CD4-positive, alpha-beta T cell treated with Interleukin-17A for 1 hour (primary cell): Measurements from ENCODE around the gene TMTC3.
A peak's percentile ranks its signal among the peaks of the same experiment; 100 is the strongest.
"Not testable (repeated sequence)": the region's sequence is repeated elsewhere in the genome, so short reads cannot be mapped to it uniquely, and the experiment has no call there.

ENCODE experiments used
- DNase-seq: peaks from one replicate; pipeline ENCODE4 v3.0.0-alpha.2; 2020

TMTC3 gene

DNA sequence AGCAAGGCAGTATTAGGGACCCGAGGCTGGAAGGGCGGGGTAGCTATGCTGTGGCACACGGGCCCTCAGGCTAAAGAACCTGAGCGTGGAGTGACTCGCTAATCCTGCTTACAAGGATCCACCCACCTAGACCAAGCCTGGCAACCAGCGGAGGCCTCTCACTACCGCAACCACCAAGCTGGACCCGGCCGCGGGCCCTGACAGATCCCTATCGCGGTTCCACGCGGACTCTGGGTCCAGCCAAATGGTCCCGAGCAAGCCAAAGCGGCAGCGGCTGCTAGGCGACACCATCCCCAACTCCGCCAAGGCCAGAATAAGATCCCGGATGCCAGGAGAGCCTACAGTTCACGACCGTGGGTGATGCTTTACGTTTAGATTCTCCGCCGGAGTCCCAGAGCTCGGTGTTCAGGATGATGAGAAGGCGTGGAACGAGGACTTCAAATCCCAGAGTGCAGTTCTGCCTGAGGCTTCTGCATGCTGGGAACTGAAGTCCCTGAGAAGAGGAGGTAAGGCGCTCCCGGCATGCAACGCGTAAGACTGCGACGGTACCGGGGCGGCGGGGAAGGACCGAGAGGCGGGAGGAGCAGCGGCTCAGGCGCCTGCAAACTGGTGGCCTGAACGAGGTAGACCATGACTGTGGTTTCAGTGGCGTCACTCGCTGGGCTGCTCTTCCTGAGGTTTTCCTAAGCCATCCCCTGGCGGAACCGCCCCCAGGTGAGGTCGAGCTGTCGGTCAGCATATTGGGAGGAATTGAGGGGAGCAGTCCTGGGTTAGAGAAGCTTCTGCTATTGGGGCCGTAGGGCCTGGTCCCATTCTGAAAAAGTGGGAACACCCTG, at the start of gene TMTC3, which contains the start of gene CEP290:
Gene TMTC3, plus strand, starts transcription at position 534 of the 836 bp plus-strand sequence. CDS start 6,009 bp downstream, outside the sequence.
Gene CEP290, minus strand, starts transcription at position 315 of the 836 bp plus-strand sequence. CDS start 781 bp downstream, outside the sequence.
- DNase-seq, result peak; percentile 98

GRCh38 chr12:88092771-88093170, 49.3 kb upstream of the TMTC3 start:
- no peak for DNase-seq

GRCh38 chr12:88093573-88093972, 48.5 kb upstream of the TMTC3 start:
- DNase-seq, result no peak

GRCh38 chr12:88108021-88108420, 34.1 kb upstream of the TMTC3 start:
- no peak for DNase-seq

DNA sequence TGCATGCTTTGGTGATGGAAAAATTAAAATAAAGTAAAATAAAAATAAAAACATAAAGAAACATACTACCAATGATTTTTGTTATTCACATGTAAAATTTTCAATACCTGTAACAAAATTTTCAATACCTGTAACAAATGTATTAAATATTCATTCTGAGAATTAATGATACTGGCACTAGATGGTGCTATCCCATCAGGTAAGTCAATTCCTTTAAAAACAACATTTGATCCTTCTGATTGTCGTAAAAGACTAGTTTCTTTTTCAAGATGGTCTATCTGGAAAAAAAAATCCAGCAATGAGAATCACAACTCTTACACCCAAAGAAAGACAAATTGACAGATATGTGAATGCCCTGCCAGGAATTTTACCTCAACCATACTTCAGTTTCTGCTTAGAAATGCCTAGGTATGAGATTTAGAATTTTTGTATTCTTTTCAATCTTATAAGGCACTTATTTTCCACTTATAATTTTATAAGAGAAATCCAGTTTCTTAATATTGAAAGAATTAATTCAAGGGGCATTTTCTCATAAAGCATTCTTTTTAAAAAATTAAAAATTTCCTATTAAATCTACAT, 30.9 kb upstream of the TMTC3 start:
- peak; percentile 42 for DNase-seq

- DNase-seq, result no peak
Observed at GRCh38 chr12:88113871-88114270, 28.2 kb upstream of the TMTC3 start.

DNA sequence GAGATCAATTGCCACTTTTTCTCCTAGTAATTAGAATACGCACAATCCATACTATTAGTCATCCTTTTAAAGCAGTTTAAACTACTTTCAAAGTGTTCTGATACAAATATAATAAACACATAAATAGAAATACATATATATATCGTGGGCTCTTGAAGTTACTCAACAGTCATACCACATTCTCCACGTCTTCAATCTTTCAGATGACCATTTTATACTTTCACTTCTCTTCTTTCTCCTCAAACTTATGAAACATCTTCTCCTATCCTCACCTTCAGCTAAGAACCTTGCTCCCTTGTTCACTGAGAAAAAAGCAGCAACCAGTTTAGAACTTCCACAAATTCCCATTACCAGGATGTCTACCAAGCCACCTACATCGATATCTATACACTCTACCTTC, 19.4 kb upstream of the TMTC3 start:
- no peak for DNase-seq

DNA sequence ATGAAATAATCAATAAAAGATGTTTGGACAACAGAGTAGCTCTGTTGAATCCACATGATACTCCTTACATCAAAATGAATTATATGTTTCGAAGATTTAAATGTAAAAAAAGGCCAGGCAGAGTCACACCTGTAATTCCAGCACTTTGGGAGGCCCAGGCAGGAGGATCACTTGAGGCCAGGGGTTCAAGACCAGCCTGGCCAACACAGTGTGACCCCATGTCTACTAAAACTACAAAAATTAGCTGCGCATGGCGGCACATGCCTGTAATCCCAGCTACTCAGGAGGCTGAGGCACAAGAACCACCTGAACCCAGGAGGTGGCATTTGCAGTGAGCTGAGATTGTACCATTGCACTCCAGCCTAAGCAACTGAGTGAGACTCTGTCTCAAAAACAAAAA, 15.0 kb upstream of the TMTC3 start:
- DNase-seq, result no peak

DNA sequence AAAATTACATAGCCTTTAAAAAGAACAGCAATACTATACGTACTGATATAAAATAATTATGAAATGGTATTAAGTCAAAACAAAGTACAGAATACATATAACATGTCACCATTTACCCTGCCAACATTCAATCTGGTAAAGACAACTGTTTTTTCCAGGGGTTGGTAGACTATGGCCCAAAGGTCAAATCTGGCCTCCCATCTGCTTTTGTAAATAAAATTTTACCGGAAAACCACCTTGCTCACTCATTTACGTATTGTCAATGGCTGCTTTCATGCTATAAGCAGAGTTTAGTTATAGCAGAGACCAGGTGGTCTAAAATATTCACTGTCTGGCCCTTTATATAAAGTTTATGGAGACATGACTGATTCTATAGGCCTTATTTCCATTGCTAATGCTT, 14.3 kb upstream of the TMTC3 start:
- no peak for DNase-seq

- no peak for DNase-seq
Observed at GRCh38 chr12:88132392-88132791, 9.7 kb upstream of the TMTC3 start.

GRCh38 chr12:88133181-88133580, 8.9 kb upstream of the TMTC3 start:
- not testable (repeated sequence) for DNase-seq

DNA sequence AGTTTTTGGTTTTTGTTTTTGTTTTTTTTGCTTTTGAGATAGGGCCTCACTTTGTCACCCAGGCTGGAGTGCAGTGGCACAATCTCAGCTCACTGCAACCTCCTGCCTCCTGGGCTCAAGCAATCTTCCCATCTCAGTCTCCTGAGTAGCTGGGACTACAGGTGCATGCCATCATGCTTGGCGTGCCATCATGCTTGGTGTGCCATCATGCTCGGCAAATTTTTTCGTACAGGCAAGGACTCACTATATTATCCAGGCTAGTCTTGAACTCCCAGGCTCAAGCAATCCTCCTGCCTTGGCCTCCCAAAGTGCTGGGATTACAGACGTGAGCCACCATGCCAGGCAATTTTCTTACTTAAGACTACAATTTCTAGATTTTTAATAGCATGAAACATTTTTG, 2.4 kb upstream of the TMTC3 start:
- not testable (repeated sequence) for DNase-seq

- DNase-seq, result no peak
Observed at GRCh38 chr12:88141425-88141773, 708 bp upstream of the TMTC3 start.

GRCh38 chr12:88142610-88142991, 494 bp downstream of the TMTC3 start:
- DNase-seq, result no peak

GRCh38 chr12:88144037-88144436, 1.9 kb downstream of the TMTC3 start:
- DNase-seq, result no peak

- DNase-seq, result no peak
Observed at GRCh38 chr12:88144546-88145468, 2.7 kb downstream of the TMTC3 start.

- DNase-seq, result no peak
Observed at GRCh38 chr12:88145567-88146505, 3.7 kb downstream of the TMTC3 start.

GRCh38 chr12:88150063-88150462, 8.0 kb downstream of the TMTC3 start:
- no peak for DNase-seq

DNA sequence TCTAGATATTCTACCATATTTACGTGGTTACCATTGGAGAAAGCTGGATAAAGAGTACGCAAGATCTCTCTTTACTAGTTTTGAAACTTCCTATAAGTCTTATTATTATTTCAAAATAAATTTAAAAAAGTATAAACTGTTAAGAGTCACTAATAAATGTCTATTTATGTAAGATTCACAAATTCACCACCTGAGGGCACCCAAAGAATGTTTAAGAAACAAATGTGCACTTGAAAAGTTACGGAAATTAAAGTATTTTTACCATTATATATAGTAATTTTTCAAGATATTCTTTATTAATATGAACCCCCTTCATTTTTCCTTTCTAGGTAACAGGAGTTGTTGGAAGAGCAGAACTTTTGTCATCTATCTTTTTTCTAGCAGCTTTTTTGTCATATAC, 11.9 kb downstream of the TMTC3 start:
- DNase-seq, result no peak

DNA sequence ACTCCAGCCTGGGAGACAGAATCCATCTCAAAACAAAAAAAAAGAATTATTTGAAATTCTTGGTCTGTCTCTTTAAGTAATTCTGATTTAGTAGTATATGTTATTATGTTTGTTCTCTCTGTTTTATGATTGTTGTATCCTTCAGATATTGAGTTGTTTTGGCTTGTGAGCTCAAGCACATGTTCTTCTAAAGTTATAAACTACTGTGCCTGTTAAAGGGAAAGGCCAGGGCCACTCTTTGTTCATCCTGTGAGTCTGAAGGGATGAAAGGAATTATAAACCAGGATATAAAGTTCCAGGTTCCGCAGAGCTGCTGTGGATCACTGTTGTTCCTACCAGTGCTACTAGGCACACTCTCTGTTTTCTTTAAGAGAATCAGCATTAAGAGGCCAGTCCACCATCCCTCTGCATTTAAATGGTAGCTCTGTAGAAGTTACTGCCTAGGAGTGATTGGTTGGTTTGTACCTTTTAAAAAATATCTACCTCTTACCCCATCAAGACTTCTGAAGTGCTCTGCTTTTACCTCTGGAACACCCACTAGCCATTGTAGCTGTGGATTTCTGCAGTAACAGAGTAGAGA, 14.1 kb downstream of the TMTC3 start:
- DNase-seq, result no peak

GRCh38 chr12:88163371-88163770, 21.3 kb downstream of the TMTC3 start:
- DNase-seq, result no peak

GRCh38 chr12:88166179-88166578, 24.1 kb downstream of the TMTC3 start:
- no peak for DNase-seq
